Measurements from ENCODE around the gene DAGLB. TPM values are rescaled to one million over a fixed set of nuclear protein-coding genes. Genes with fewer than 3 reads are reported as not detected.

Gene DAGLB
- total and polyA plus RNA-seq, 2 of the 4 experiments (the other 2 are of a cell fraction): 23.4 to 33.5 TPM

DNA sequence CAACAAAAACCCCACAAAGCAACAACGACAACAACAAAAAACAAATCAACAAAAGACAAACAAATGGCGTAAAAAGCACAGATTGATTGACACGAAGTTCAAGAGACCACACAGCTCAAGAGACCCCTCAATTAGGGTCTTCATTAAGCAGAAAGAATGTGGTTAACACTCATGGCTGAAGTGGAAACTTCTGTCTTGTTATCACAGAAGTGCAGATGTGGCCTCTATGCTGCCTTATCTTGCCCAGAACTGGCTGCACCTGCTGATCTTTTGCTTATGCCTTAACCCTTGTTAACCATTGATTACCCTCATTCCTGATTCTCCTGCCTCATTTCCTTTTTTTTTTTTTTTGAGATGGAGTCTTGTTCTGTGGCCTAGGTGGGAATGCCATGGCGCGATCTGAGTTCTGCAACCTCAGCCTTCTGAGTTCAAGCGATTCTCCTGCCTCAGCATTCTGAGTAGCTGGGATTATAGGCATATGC, 3.5 kb upstream of the DAGLB start:
- H3K4me1 ChIP-seq (ENCODE audit: control insufficient read depth, insufficient read depth, low read length): peaks cover 8% of the 10 kb centered on the region
- intact Hi-C loops (cut with micrococcal nuclease): no loop called here
- POLR2A ChIA-PET (ENCODE audit: unreplicated experiment): no interaction called here
- H2AFZ ChIP-seq (replicated peaks; ENCODE audit: low read length, poor library complexity): no peak overlapping the region
- H3K4me3 ChIP-seq (ENCODE audit: insufficient read depth, low read depth, low read length): no peak overlapping the region
- peak overlapping the region; percentile 33; the same call in 1 of the 2 replicates for H3K4ac ChIP-seq (ENCODE audit: low read depth, low read length)
- H3K56ac ChIP-seq (ENCODE audit: extremely low read depth, insufficient read depth, low read length): no peak overlapping the region
- no peak overlapping the region for H2AK9ac ChIP-seq (replicated peaks; ENCODE audit: low read depth, low read length, poor library complexity)
- CTCF ChIA-PET: no interaction called here
- ATAC-seq (ENCODE audit: low read depth): no peak
- H3K9ac ChIP-seq (ENCODE audit: low read depth, low read length): no peak overlapping the region
- H3K9me3 ChIP-seq (ENCODE audit: control insufficient read depth, insufficient read depth, low read length): no peaks in the 10 kb centered on the region
- no peak overlapping the region; a peak in 1 of 4 replicates for H4K8ac ChIP-seq (ENCODE audit: low read depth in 2 of 2, low read length in 2 of 2)
- no peak overlapping the region for H2BK20ac ChIP-seq (ENCODE audit: low read depth, low read length)
- no peak overlapping the region for H3K27ac ChIP-seq (ENCODE audit: insufficient read depth, low read length)
- peaks cover 17% of the 10 kb centered on the region; the same call in 1 of the 2 replicates for H3K9me1 ChIP-seq (ENCODE audit: insufficient read depth, low read length)
- DNase-seq: no peak
- no peaks in the 10 kb centered on the region for H3K36me3 ChIP-seq (ENCODE audit: control insufficient read depth, insufficient read depth, low read length)
- TF ChIP-seq RFX5 (IDR thresholded peaks at IDR 0.05; ENCODE audit: low read depth, low read length) (no peak), BHLHE40 (IDR thresholded peaks at IDR 0.05; ENCODE audit: low read depth, low read length) (no peak), CEBPB (IDR thresholded peaks at IDR 0.05; ENCODE audit: low read depth, low read length) (no peak), NFE2L2 (IDR thresholded peaks at IDR 0.05; ENCODE audit: low read depth, low read length) (no peak), MAZ (IDR thresholded peaks at IDR 0.05; ENCODE audit: borderline replicate concordance, low read depth, low read length) (no peak), MXI1 (IDR thresholded peaks at IDR 0.05; ENCODE audit: borderline replicate concordance, low read depth, low read length) (no peak), FOS (IDR thresholded peaks at IDR 0.05; ENCODE audit: low read depth, low read length) (no peak), MAFK (IDR thresholded peaks at IDR 0.05; ENCODE audit: low read depth, low read length) (no peak)
- TF ChIP-seq, protein P1, sequence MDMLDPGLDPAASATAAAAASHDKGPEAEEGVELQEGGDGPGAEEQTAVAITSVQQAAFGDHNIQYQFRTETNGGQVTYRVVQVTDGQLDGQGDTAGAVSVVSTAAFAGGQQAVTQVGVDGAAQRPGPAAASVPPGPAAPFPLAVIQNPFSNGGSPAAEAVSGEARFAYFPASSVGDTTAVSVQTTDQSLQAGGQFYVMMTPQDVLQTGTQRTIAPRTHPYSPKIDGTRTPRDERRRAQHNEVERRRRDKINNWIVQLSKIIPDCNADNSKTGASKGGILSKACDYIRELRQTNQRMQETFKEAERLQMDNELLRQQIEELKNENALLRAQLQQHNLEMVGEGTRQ (IDR thresholded peaks at IDR 0.05; ENCODE audit: low read depth, low read length): no peak
- TF ChIP-seq, protein P2, sequence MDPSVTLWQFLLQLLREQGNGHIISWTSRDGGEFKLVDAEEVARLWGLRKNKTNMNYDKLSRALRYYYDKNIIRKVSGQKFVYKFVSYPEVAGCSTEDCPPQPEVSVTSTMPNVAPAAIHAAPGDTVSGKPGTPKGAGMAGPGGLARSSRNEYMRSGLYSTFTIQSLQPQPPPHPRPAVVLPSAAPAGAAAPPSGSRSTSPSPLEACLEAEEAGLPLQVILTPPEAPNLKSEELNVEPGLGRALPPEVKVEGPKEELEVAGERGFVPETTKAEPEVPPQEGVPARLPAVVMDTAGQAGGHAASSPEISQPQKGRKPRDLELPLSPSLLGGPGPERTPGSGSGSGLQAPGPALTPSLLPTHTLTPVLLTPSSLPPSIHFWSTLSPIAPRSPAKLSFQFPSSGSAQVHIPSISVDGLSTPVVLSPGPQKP (IDR thresholded peaks at IDR 0.05; ENCODE audit: borderline replicate concordance, low read depth, low read length): no peak
- TF ChIP-seq, protein P3, sequence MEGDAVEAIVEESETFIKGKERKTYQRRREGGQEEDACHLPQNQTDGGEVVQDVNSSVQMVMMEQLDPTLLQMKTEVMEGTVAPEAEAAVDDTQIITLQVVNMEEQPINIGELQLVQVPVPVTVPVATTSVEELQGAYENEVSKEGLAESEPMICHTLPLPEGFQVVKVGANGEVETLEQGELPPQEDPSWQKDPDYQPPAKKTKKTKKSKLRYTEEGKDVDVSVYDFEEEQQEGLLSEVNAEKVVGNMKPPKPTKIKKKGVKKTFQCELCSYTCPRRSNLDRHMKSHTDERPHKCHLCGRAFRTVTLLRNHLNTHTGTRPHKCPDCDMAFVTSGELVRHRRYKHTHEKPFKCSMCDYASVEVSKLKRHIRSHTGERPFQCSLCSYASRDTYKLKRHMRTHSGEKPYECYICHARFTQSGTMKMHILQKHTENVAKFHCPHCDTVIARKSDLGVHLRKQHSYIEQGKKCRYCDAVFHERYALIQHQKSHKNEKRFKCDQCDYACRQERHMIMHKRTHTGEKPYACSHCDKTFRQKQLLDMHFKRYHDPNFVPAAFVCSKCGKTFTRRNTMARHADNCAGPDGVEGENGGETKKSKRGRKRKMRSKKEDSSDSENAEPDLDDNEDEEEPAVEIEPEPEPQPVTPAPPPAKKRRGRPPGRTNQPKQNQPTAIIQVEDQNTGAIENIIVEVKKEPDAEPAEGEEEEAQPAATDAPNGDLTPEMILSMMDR (conservative IDR thresholded peaks at IDR 0.05; ENCODE audit: low read depth, low read length): no peak
- in situ Hi-C loops (cut with MboI; ENCODE audit: low sequenced_read_pairs): no loop called here
- H3K23ac ChIP-seq (ENCODE audit: low read depth, low read length): no peak overlapping the region
- H3K4me2 ChIP-seq (ENCODE audit: low read depth, low read length): no peak overlapping the region
- peaks cover 0 to 13% of the 10 kb centered on the region in 2 experiments; a peak in 2 of 4 replicates for H3K79me1 ChIP-seq (ENCODE audit: low read depth in 1 of 2, low read length in 2 of 2)
- H4K5ac ChIP-seq (ENCODE audit: low read depth, low read length): no peak overlapping the region
- no peak overlapping the region for H2BK5ac ChIP-seq (ENCODE audit: low read depth, low read length, poor library complexity, severe bottlenecking)
- H2BK120ac ChIP-seq (ENCODE audit: low read depth, low read length): no peak overlapping the region
- H3K18ac ChIP-seq (ENCODE audit: low read depth, low read length): no peak overlapping the region
- H4K91ac ChIP-seq (ENCODE audit: insufficient read depth, low read depth, low read length): 0 out of 2 replicates have a peak overlapping the region, but pooled peaks have one; percentile 24
- H3K27me3 ChIP-seq (ENCODE audit: control insufficient read depth, insufficient read depth, low read length): no peaks in the 10 kb centered on the region
- dilution Hi-C loops (cut with HindIII; ENCODE audit: low sequenced_read_pairs, unreplicated experiment): no loop called here
- H4K20me1 ChIP-seq (ENCODE audit: insufficient read depth, low read length): peaks cover 13% of the 10 kb centered on the region
- WGBS, 2 experiments (ENCODE audit: extremely low coverage in 2 of 2, insufficient read length in 1 of 2): no CpG with 5 or more reads among the region's 6 CpGs
- H3K14ac ChIP-seq (replicated peaks; ENCODE audit: low read depth, low read length): no peak overlapping the region
- no TSS peak for BruUV-seq (replicated peaks)
- H2AK5ac ChIP-seq (ENCODE audit: low read depth, low read length): peak overlapping the region; percentile 32; the same call in 1 of the 2 replicates
- no peak overlapping the region for H2BK15ac ChIP-seq (ENCODE audit: low read depth, low read length)

All from IMR-90 (cell line).